ENCODE data around the gene DZIP1.

DNA sequence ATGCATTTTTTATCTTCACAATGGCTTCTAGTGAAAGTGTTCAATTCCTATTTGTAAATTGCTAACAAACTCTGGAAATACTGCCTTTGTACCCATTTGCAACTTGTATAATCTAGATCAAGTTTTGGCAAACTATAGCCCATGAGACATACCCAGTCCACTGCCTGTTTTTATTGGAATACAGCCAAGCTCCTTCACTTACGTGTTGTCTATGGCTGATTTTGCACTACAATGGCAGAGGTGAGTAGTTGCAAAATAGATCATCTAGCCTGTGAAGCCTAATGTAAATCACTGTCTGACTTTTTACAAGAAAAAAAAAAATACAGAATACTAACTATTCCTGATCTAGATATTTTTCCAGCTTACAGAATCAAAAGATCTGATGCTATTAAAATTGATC, 37.1 kb downstream of the DZIP1 start:
- TF ChIP-seq, protein P1, sequence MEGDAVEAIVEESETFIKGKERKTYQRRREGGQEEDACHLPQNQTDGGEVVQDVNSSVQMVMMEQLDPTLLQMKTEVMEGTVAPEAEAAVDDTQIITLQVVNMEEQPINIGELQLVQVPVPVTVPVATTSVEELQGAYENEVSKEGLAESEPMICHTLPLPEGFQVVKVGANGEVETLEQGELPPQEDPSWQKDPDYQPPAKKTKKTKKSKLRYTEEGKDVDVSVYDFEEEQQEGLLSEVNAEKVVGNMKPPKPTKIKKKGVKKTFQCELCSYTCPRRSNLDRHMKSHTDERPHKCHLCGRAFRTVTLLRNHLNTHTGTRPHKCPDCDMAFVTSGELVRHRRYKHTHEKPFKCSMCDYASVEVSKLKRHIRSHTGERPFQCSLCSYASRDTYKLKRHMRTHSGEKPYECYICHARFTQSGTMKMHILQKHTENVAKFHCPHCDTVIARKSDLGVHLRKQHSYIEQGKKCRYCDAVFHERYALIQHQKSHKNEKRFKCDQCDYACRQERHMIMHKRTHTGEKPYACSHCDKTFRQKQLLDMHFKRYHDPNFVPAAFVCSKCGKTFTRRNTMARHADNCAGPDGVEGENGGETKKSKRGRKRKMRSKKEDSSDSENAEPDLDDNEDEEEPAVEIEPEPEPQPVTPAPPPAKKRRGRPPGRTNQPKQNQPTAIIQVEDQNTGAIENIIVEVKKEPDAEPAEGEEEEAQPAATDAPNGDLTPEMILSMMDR (conservative IDR thresholded peaks at IDR 0.05): no peak
- TF ChIP-seq ZFX (IDR thresholded peaks at IDR 0.05): no peak

All from C4-2B (cell line).